ENCODE results near the gene KCNQ1. TPM values are rescaled to one million over a fixed set of nuclear protein-coding genes. Genes with fewer than 3 reads are reported as not detected.

KCNQ1 gene
- total and polyA plus RNA-seq, 2 donors (not counting 3 experiments of a cell fraction or from before 2014, with no cell fraction given) = 0.07 to 0.09 TPM

DNA sequence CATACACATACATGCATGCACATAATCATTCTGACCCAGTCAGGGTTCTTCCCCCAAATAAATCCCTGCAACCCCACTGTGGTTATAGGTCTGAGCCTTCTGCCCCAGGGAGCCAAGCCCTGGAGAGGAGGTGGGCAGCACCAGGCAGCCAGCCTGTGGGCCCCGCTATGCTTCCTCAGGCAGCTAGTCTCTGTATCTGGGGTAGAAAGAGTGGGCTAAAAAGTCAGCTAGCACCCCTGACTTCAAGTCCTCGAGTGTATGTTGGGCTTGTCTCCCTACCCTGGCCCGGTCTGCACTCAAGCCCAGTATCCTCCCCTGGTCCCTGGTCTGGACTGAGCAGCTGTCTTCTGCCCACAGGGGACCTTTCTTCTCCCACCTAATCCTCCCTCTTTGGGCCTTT is 226.9 kb downstream of the KCNQ1 start:
- ChIA-PET CTCF (interaction anchor here (1.1 kb wide), 1 partner anchor 220 kb away, joined by 4 read pairs; no protein-coding TSS in a partner anchor), POLR2A (no interaction called here)
- DNase-seq (ENCODE audit: low read depth, low spot score) = no peak
- Histone ChIP-seq H3K27me3 (ENCODE audit: control insufficient read depth in 2 of 2, insufficient read depth in 2 of 2, low read length in 2 of 2) (no peaks in the 10 kb centered on the region), H3K9ac (replicated peaks; ENCODE audit: extremely low read depth, insufficient read depth, low read length) (no peak overlapping the region), H3K9me3 (replicated peaks; ENCODE audit: control insufficient read depth, insufficient read depth, low read length) (no peaks in the 10 kb centered on the region), H3K4me1 (ENCODE audit: control insufficient read depth, extremely low read depth, insufficient read depth, low read length) (no peaks in the 10 kb centered on the region), H3K79me2 (ENCODE audit: control insufficient read depth, insufficient read depth, low read length) (peaks cover 3% of the 10 kb centered on the region), H3K4me3 (replicated peaks in 1 of 3; ENCODE audit: insufficient read depth in 1 of 3, low read depth in 1 of 3, low read length in 3 of 3) (no peak overlapping the region), H2AFZ (ENCODE audit: low read depth, low read length) (no peak overlapping the region), H3K27ac (ENCODE audit: insufficient read depth, low read depth, low read length) (no peak overlapping the region), H4K20me1 (replicated peaks; ENCODE audit: control insufficient read depth, extremely low read depth, insufficient read depth, low read length) (no peaks in the 10 kb centered on the region), H3K9me1 (replicated peaks; ENCODE audit: control insufficient read depth, extremely low read depth, insufficient read depth, low read length) (no peaks in the 10 kb centered on the region), H3K36me3 (ENCODE audit: control insufficient read depth in 2 of 2, extremely low read depth in 1 of 2, insufficient read depth in 2 of 2, low read length in 2 of 2) (no peaks in the 10 kb centered on the region), H3K4me2 (ENCODE audit: insufficient read depth, low read length) (no peak overlapping the region)
- TF ChIP-seq POLR2AphosphoS5 (IDR thresholded peaks at IDR 0.05; ENCODE audit: insufficient read depth, low read depth, low read length) = no peak
- no peak for TF ChIP-seq GATA2 (IDR thresholded peaks at IDR 0.05; ENCODE audit: insufficient read depth, insufficient read length, low read depth, low read length)
- TF ChIP-seq, protein P1, sequence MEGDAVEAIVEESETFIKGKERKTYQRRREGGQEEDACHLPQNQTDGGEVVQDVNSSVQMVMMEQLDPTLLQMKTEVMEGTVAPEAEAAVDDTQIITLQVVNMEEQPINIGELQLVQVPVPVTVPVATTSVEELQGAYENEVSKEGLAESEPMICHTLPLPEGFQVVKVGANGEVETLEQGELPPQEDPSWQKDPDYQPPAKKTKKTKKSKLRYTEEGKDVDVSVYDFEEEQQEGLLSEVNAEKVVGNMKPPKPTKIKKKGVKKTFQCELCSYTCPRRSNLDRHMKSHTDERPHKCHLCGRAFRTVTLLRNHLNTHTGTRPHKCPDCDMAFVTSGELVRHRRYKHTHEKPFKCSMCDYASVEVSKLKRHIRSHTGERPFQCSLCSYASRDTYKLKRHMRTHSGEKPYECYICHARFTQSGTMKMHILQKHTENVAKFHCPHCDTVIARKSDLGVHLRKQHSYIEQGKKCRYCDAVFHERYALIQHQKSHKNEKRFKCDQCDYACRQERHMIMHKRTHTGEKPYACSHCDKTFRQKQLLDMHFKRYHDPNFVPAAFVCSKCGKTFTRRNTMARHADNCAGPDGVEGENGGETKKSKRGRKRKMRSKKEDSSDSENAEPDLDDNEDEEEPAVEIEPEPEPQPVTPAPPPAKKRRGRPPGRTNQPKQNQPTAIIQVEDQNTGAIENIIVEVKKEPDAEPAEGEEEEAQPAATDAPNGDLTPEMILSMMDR (IDR thresholded peaks at IDR 0.05; ENCODE audit: extremely low read depth in 1 of 2, insufficient read depth in 1 of 2, low read depth in 1 of 2, low read length in 2 of 2) = no peak
- TF ChIP-seq, protein P2, sequence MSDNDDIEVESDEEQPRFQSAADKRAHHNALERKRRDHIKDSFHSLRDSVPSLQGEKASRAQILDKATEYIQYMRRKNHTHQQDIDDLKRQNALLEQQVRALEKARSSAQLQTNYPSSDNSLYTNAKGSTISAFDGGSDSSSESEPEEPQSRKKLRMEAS (IDR thresholded peaks at IDR 0.05; ENCODE audit: insufficient read depth, insufficient read length) = no peak
- no peak for TF ChIP-seq JUN (IDR thresholded peaks at IDR 0.05; ENCODE audit: borderline replicate concordance, insufficient read depth, insufficient read length, low read depth)
- no peak for TF ChIP-seq EZH2 (IDR thresholded peaks at IDR 0.05; ENCODE audit: borderline replicate concordance, low read depth, low read length, severe bottlenecking)
- TF ChIP-seq POLR2A (IDR thresholded peaks at IDR 0.05; ENCODE audit: low read depth, low read length) = no peak
- no peak for TF ChIP-seq FOS (IDR thresholded peaks at IDR 0.05; ENCODE audit: borderline replicate concordance, insufficient read depth, low read length)
- TF ChIP-seq MYC (IDR thresholded peaks at IDR 0.05; ENCODE audit: low read depth, low read length) = no peak
- FAIRE-seq = no peak
- intact Hi-C loops (cut with micrococcal nuclease) (no loop called here), dilution Hi-C loops (cut with MboI; ENCODE audit: extremely low pct_ligation_motif_present, low sequenced_read_pairs) (no loop called here)
- BruUV-seq (replicated peaks) = no TSS peak
